PC-3 (cell line): Measurements from ENCODE around the gene C16orf78. TPM values are rescaled to one million over a fixed set of nuclear protein-coding genes. Genes with fewer than 3 reads are reported as not detected.
A peak's percentile ranks its signal among the peaks of the same experiment; 100 is the strongest.

ENCODE experiments used
- ATAC-seq: fragments of 200-7000 bp; cut with Tn5 transposase; 2 replicates; pipeline ENCODE4 v1.9.1; 2020; ENCODE audit warnings: mild to moderate bottlenecking, moderate library complexity
- BruUV-seq: library from RNA; stranded (reverse); fragments of 400-500 nt; replicated peaks from 2 replicates; lab custom pipeline; 2021; lab: Mats Ljungman, UMichigan
- CTCF ChIA-PET: fragments of 300-600 bp; sonication (Branson Sonifier 250); formaldehyde crosslinking; loops from one replicate; lab custom pipeline; 2022; ENCODE audit warnings: antibody characterized with exemption; lab: Charles Lee
- POLR2A ChIA-PET: fragments of 300-600 bp; sonication (Branson Sonifier 250); formaldehyde crosslinking; loops from one replicate; lab custom pipeline; 2022; ENCODE audit warnings: antibody characterized with exemption; ENCODE audit not compliant: unreplicated experiment; lab: Charles Lee
- DNase-seq: peaks from one replicate; pipeline ENCODE4 v3.0.0-alpha.2; 2015
- H2AFZ ChIP-seq: fragments of 300-600 bp; sonication (generic); 2 replicates; pipeline ENCODE4 v1.6.0; 2016; ENCODE audit warnings: antibody characterized with exemption, low read length
- H3F3A ChIP-seq: fragments of 300-600 bp; sonication (generic); one replicate; pipeline ENCODE4 v1.6.0; 2017; ENCODE audit warnings: antibody characterized with exemption, low read length, control low read depth, mild to moderate bottlenecking; ENCODE audit not compliant: unreplicated experiment
- H3K27ac ChIP-seq: fragments of 300-600 bp; sonication (generic); 2 replicates; pipeline ENCODE4 v1.5.1; 2016; ENCODE audit warnings: mild to moderate bottlenecking, low read length
- H3K27me3 ChIP-seq: fragments of 300-600 bp; sonication (generic); 2 replicates; pipeline ENCODE4 v1.6.1; 2016; ENCODE audit warnings: low read length, mixed read lengths
- H3K36me3 ChIP-seq: fragments of 300-600 bp; sonication (generic); 2 replicates; pipeline ENCODE4 v1.6.1; 2016; ENCODE audit warnings: low read depth, mixed run types, low read length, mixed read lengths
- H3K4me1 ChIP-seq: fragments of 300-600 bp; sonication (generic); 2 replicates; pipeline ENCODE4 v1.5.1; 2016; ENCODE audit warnings: low read length; ENCODE audit not compliant: insufficient read depth
- H3K4me2 ChIP-seq: fragments of 300-600 bp; sonication (generic); 2 replicates; pipeline ENCODE4 v1.6.0; 2016; ENCODE audit warnings: low read length
- H3K4me3 ChIP-seq: fragments of 300-600 bp; sonication (generic); 2 replicates; pipeline ENCODE4 v1.5.1; 2016; ENCODE audit warnings: mild to moderate bottlenecking, low read length, mixed read lengths
- H3K79me2 ChIP-seq: fragments of 300-600 bp; sonication (generic); 2 replicates; pipeline ENCODE4 v1.6.1; 2017; ENCODE audit warnings: low read length, mixed read lengths
- H3K9ac ChIP-seq: fragments of 300-600 bp; sonication (generic); 2 replicates; pipeline ENCODE4 v1.6.0; 2016; ENCODE audit warnings: mild to moderate bottlenecking, low read length
- H3K9me2 ChIP-seq: fragments of 300-600 bp; sonication (generic); replicated peaks from 2 replicates; pipeline ENCODE4 v1.6.1; 2016; ENCODE audit warnings: mixed run types, low read length, mixed read lengths
- H3K9me3 ChIP-seq: fragments of 300-600 bp; sonication (generic); 2 replicates; pipeline ENCODE4 v1.6.1; 2016; ENCODE audit warnings: low read length, mixed read lengths
- H4K20me1 ChIP-seq: fragments of 300-600 bp; sonication (generic); 2 replicates; pipeline ENCODE4 v1.6.1; 2016; ENCODE audit warnings: low read length, mixed read lengths
- EZH2 ChIP-seq: fragments of 300-600 bp; sonication (generic); IDR thresholded peaks from one replicate; pipeline ENCODE4 v1.6.1; 2017; ENCODE audit warnings: antibody characterized with exemption, mild to moderate bottlenecking, low read length; ENCODE audit not compliant: unreplicated experiment
- EZH2phosphoT487 ChIP-seq: fragments of 300-600 bp; sonication (generic); IDR thresholded peaks from 2 replicates; pipeline ENCODE4 v1.6.1; 2018; ENCODE audit warnings: mild to moderate bottlenecking, antibody characterized with exemption, low read length, borderline replicate concordance
- intact Hi-C: fragments of 100-400 bp; cut with micrococcal nuclease; formaldehyde crosslinking; loops from 2 replicates; pipeline ENCODE4 v1.9.0; 2023
- total RNA-seq: library from RNA; depleted of rRNA; stranded (reverse); fragments of >200 nt; gene quantifications from 2 replicates; pipeline ENCODE4 v1.2.3, GENCODE V29; 2014
- TF ChIP-seq, protein P1 (sequence below): fragments of 300-600 bp; sonication (generic); conservative IDR thresholded peaks from 2 replicates; pipeline ENCODE4 v1.5.1; 2017; ENCODE audit warnings: antibody characterized with exemption, low read depth, mild to moderate bottlenecking, low read length

The C16orf78 gene
- total RNA-seq, 1 experiment from 2014 or later = not detected

GRCh38 chr16:49405530-49405929 lies 31.9 kb downstream of the C16orf78 start:
- intact Hi-C loops = no loop called here
- Histone ChIP-seq H3K4me2 (no peak overlapping the region), H4K20me1 (no peaks in the 10 kb centered on the region), H3K9me3 (no peaks in the 10 kb centered on the region), H3K4me3 (no peak overlapping the region), H3K9ac (no peak overlapping the region), H3F3A (no peaks in the 10 kb centered on the region), H3K9me2 (no peaks in the 10 kb centered on the region), H3K79me2 (no peaks in the 10 kb centered on the region), H2AFZ (no peak overlapping the region), H3K36me3 (no peaks in the 10 kb centered on the region), H3K27ac (no peak overlapping the region), H3K27me3 (no peaks in the 10 kb centered on the region), H3K4me1 (no peaks in the 10 kb centered on the region)
- ChIA-PET POLR2A (no interaction called here), CTCF (no interaction called here)
- DNase-seq (no peak), ATAC-seq (no peak)
- no peak for TF ChIP-seq EZH2
- TF ChIP-seq, protein P1, sequence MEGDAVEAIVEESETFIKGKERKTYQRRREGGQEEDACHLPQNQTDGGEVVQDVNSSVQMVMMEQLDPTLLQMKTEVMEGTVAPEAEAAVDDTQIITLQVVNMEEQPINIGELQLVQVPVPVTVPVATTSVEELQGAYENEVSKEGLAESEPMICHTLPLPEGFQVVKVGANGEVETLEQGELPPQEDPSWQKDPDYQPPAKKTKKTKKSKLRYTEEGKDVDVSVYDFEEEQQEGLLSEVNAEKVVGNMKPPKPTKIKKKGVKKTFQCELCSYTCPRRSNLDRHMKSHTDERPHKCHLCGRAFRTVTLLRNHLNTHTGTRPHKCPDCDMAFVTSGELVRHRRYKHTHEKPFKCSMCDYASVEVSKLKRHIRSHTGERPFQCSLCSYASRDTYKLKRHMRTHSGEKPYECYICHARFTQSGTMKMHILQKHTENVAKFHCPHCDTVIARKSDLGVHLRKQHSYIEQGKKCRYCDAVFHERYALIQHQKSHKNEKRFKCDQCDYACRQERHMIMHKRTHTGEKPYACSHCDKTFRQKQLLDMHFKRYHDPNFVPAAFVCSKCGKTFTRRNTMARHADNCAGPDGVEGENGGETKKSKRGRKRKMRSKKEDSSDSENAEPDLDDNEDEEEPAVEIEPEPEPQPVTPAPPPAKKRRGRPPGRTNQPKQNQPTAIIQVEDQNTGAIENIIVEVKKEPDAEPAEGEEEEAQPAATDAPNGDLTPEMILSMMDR = no peak
- TF ChIP-seq EZH2phosphoT487 = no peak
- BruUV-seq = no TSS peak

- no peak overlapping the region for H2AFZ ChIP-seq
- intact Hi-C loops = loop anchor here (2.0 kb wide), 1 partner anchor 185 kb away; no protein-coding TSS in a partner anchor
- no peaks in the 10 kb centered on the region for H3F3A ChIP-seq
- no peak overlapping the region for H3K27ac ChIP-seq
- POLR2A ChIA-PET = no interaction called here
- peak; percentile 76 for DNase-seq
- H3K36me3 ChIP-seq = no peaks in the 10 kb centered on the region
- CTCF ChIA-PET = no interaction called here
- no peaks in the 10 kb centered on the region for H3K27me3 ChIP-seq
- no TSS peak for BruUV-seq
- H4K20me1 ChIP-seq = no peaks in the 10 kb centered on the region
- no peaks in the 10 kb centered on the region for H3K9me3 ChIP-seq
- H3K9ac ChIP-seq = no peak overlapping the region
- peak; percentile 87 for ATAC-seq
- H3K4me3 ChIP-seq = no peak overlapping the region
- H3K4me1 ChIP-seq = no peaks in the 10 kb centered on the region
- no peaks in the 10 kb centered on the region for H3K79me2 ChIP-seq
- TF ChIP-seq, protein P1 = peak; percentile 78
- no peak for TF ChIP-seq EZH2phosphoT487
- no peak overlapping the region for H3K4me2 ChIP-seq
- no peaks in the 10 kb centered on the region for H3K9me2 ChIP-seq
Measured at GRCh38 chr16:49407873-49408550, 34.4 kb downstream of the C16orf78 start.

- no peaks in the 10 kb centered on the region for H3K9me2 ChIP-seq
- intact Hi-C loops = loop anchor here (2.0 kb wide), 1 partner anchor 184 kb away; no protein-coding TSS in a partner anchor
- ATAC-seq (no peak), DNase-seq (no peak)
- no peak overlapping the region for H2AFZ ChIP-seq
- H3K4me3 ChIP-seq = no peak overlapping the region
- CTCF ChIA-PET = no interaction called here
- H3K4me2 ChIP-seq = no peak overlapping the region
- H3K36me3 ChIP-seq = no peaks in the 10 kb centered on the region
- H3K27me3 ChIP-seq = no peaks in the 10 kb centered on the region
- no peaks in the 10 kb centered on the region for H3K9me3 ChIP-seq
- POLR2A ChIA-PET = no interaction called here
- H3K79me2 ChIP-seq = no peaks in the 10 kb centered on the region
- BruUV-seq = no TSS peak
- H3K4me1 ChIP-seq = no peaks in the 10 kb centered on the region
- no peaks in the 10 kb centered on the region for H3F3A ChIP-seq
- H3K9ac ChIP-seq = no peak overlapping the region
- TF ChIP-seq EZH2 (no peak), EZH2phosphoT487 (no peak)
- TF ChIP-seq, protein P1 = no peak
- H4K20me1 ChIP-seq = no peaks in the 10 kb centered on the region
- no peak overlapping the region for H3K27ac ChIP-seq
Measured at GRCh38 chr16:49409121-49409520, 35.5 kb downstream of the C16orf78 start.
